HEK293 (cell line): Measurements from ENCODE around the gene PLCD3.
A peak's percentile ranks its signal among the peaks of the same experiment; 100 is the strongest.

Experiments used
- KLF7 ChIP-seq: fragments of 450-650 bp; formaldehyde crosslinking; IDR thresholded peaks from 2 replicates; pipeline ENCODE4 v1.5.1; 2016; ENCODE audit warnings: missing biosample characterization, missing genetic modification characterization, borderline replicate concordance
- KLF9 ChIP-seq: fragments of 450-650 bp; formaldehyde crosslinking; IDR thresholded peaks from 2 replicates; pipeline ENCODE4 v1.5.1; 2016; ENCODE audit warnings: missing biosample characterization, missing genetic modification characterization, low read depth
- PRDM4 ChIP-seq: fragments of 450-650 bp; formaldehyde crosslinking; IDR thresholded peaks from 2 replicates; pipeline ENCODE4 v1.5.1; 2017; ENCODE audit warnings: missing biosample characterization, missing genetic modification characterization
- SCRT2 ChIP-seq: fragments of 450-650 bp; formaldehyde crosslinking; IDR thresholded peaks from 2 replicates; pipeline ENCODE4 v1.5.1; 2016; ENCODE audit warnings: missing biosample characterization, missing genetic modification characterization
- SP3 ChIP-seq: fragments of 450-650 bp; formaldehyde crosslinking; IDR thresholded peaks from 2 replicates; pipeline ENCODE4 v1.5.1; 2016; ENCODE audit warnings: missing biosample characterization, missing genetic modification characterization
- ZBTB1 ChIP-seq: fragments of 450-650 bp; formaldehyde crosslinking; IDR thresholded peaks from 2 replicates; pipeline ENCODE4 v1.5.1; 2016; ENCODE audit warnings: missing biosample characterization, missing genetic modification characterization
- ZFP41 ChIP-seq: fragments of 450-650 bp; formaldehyde crosslinking; IDR thresholded peaks from 2 replicates; pipeline ENCODE4 v1.5.1; 2016; ENCODE audit warnings: missing biosample characterization, missing genetic modification characterization, borderline replicate concordance
- ZNF112 ChIP-seq: fragments of 450-650 bp; formaldehyde crosslinking; IDR thresholded peaks from 2 replicates; pipeline ENCODE4 v1.5.0; 2017; ENCODE audit warnings: missing biosample characterization, missing genetic modification characterization
- ZNF121 ChIP-seq: fragments of 450-650 bp; formaldehyde crosslinking; IDR thresholded peaks from 2 replicates; pipeline ENCODE4 v1.5.1; 2016; ENCODE audit warnings: missing biosample characterization, missing genetic modification characterization
- ZNF157 ChIP-seq: fragments of 450-650 bp; formaldehyde crosslinking; IDR thresholded peaks from 2 replicates; pipeline ENCODE4 v1.5.1; 2016; ENCODE audit warnings: missing biosample characterization, missing genetic modification characterization
- ZNF23 ChIP-seq: fragments of 450-650 bp; formaldehyde crosslinking; IDR thresholded peaks from 2 replicates; pipeline ENCODE4 v1.5.1; 2016; ENCODE audit warnings: missing biosample characterization, missing genetic modification characterization, borderline replicate concordance
- ZNF266 ChIP-seq: fragments of 450-650 bp; formaldehyde crosslinking; IDR thresholded peaks from 2 replicates; pipeline ENCODE4 v1.5.1; 2016; ENCODE audit warnings: missing biosample characterization, missing genetic modification characterization, low read depth
- ZNF302 ChIP-seq: fragments of 450-650 bp; formaldehyde crosslinking; IDR thresholded peaks from 2 replicates; pipeline ENCODE4 v1.5.1; 2016; ENCODE audit warnings: missing biosample characterization, missing genetic modification characterization, low read depth
- ZNF423 ChIP-seq: fragments of 450-650 bp; formaldehyde crosslinking; IDR thresholded peaks from 2 replicates; pipeline ENCODE4 v1.5.1; 2016; ENCODE audit warnings: missing biosample characterization, missing genetic modification characterization
- ZNF426 ChIP-seq: fragments of 450-650 bp; formaldehyde crosslinking; IDR thresholded peaks from 2 replicates; pipeline ENCODE4 v1.5.1; 2017; ENCODE audit warnings: missing biosample characterization, missing genetic modification characterization, mild to moderate bottlenecking, inconsistent platforms, moderate library complexity
- ZNF510 ChIP-seq: fragments of 450-650 bp; formaldehyde crosslinking; IDR thresholded peaks from 2 replicates; pipeline ENCODE4 v1.5.1; 2018; ENCODE audit warnings: mild to moderate bottlenecking, missing genetic modification characterization, missing biosample characterization; ENCODE audit not compliant: insufficient replicate concordance
- ZNF555 ChIP-seq: fragments of 450-650 bp; formaldehyde crosslinking; conservative IDR thresholded peaks from 2 replicates; pipeline ENCODE4 v1.5.1; 2017; ENCODE audit warnings: missing biosample characterization, mild to moderate bottlenecking, missing genetic modification characterization, inconsistent platforms
- ZNF571 ChIP-seq: fragments of 450-650 bp; formaldehyde crosslinking; IDR thresholded peaks from 2 replicates; pipeline ENCODE4 v1.5.0; 2017; ENCODE audit warnings: missing biosample characterization, missing genetic modification characterization
- ZNF670 ChIP-seq: fragments of 450-650 bp; formaldehyde crosslinking; IDR thresholded peaks from 2 replicates; pipeline ENCODE4 v1.5.1; 2016; ENCODE audit warnings: missing biosample characterization, missing genetic modification characterization, low read depth
- ZNF777 ChIP-seq: fragments of 450-650 bp; formaldehyde crosslinking; IDR thresholded peaks from 2 replicates; pipeline ENCODE4 v1.5.1; 2017; ENCODE audit warnings: missing biosample characterization, missing genetic modification characterization, borderline replicate concordance
- ZNF791 ChIP-seq: fragments of 450-650 bp; formaldehyde crosslinking; IDR thresholded peaks from 2 replicates; pipeline ENCODE4 v1.5.1; 2016; ENCODE audit warnings: missing biosample characterization, missing genetic modification characterization
- ZNF792 ChIP-seq: fragments of 450-650 bp; formaldehyde crosslinking; IDR thresholded peaks from 2 replicates; pipeline ENCODE4 v1.5.1; 2016; ENCODE audit warnings: missing biosample characterization, missing genetic modification characterization
- ZNF837 ChIP-seq: fragments of 450-650 bp; formaldehyde crosslinking; IDR thresholded peaks from 2 replicates; pipeline ENCODE4 v1.5.1; 2016; ENCODE audit warnings: missing biosample characterization, missing genetic modification characterization
- ZSCAN30 ChIP-seq: fragments of 450-650 bp; IDR thresholded peaks from 2 replicates; pipeline ENCODE4 v1.5.1; 2018; ENCODE audit warnings: missing biosample characterization, mild to moderate bottlenecking, missing genetic modification characterization, moderate library complexity
- TF ChIP-seq, protein P1 (sequence below): fragments of 450-650 bp; formaldehyde crosslinking; IDR thresholded peaks from 2 replicates; pipeline ENCODE4 v1.5.1; 2016; ENCODE audit warnings: missing biosample characterization, missing genetic modification characterization, borderline replicate concordance
- TF ChIP-seq, protein P2 (sequence below): fragments of 450-650 bp; formaldehyde crosslinking; conservative IDR thresholded peaks from 2 replicates; pipeline ENCODE4 v1.5.1; 2016; ENCODE audit warnings: low read depth, missing biosample characterization, missing genetic modification characterization
- TF ChIP-seq, protein P3 (sequence below): fragments of 450-650 bp; formaldehyde crosslinking; IDR thresholded peaks from 2 replicates; pipeline ENCODE4 v1.5.1; 2016; ENCODE audit warnings: missing biosample characterization, missing genetic modification characterization

The PLCD3 gene

GRCh38 chr17:45131616-45132319 lies 547 bp downstream of the PLCD3 start (continued):
- TF ChIP-seq, protein P1, sequence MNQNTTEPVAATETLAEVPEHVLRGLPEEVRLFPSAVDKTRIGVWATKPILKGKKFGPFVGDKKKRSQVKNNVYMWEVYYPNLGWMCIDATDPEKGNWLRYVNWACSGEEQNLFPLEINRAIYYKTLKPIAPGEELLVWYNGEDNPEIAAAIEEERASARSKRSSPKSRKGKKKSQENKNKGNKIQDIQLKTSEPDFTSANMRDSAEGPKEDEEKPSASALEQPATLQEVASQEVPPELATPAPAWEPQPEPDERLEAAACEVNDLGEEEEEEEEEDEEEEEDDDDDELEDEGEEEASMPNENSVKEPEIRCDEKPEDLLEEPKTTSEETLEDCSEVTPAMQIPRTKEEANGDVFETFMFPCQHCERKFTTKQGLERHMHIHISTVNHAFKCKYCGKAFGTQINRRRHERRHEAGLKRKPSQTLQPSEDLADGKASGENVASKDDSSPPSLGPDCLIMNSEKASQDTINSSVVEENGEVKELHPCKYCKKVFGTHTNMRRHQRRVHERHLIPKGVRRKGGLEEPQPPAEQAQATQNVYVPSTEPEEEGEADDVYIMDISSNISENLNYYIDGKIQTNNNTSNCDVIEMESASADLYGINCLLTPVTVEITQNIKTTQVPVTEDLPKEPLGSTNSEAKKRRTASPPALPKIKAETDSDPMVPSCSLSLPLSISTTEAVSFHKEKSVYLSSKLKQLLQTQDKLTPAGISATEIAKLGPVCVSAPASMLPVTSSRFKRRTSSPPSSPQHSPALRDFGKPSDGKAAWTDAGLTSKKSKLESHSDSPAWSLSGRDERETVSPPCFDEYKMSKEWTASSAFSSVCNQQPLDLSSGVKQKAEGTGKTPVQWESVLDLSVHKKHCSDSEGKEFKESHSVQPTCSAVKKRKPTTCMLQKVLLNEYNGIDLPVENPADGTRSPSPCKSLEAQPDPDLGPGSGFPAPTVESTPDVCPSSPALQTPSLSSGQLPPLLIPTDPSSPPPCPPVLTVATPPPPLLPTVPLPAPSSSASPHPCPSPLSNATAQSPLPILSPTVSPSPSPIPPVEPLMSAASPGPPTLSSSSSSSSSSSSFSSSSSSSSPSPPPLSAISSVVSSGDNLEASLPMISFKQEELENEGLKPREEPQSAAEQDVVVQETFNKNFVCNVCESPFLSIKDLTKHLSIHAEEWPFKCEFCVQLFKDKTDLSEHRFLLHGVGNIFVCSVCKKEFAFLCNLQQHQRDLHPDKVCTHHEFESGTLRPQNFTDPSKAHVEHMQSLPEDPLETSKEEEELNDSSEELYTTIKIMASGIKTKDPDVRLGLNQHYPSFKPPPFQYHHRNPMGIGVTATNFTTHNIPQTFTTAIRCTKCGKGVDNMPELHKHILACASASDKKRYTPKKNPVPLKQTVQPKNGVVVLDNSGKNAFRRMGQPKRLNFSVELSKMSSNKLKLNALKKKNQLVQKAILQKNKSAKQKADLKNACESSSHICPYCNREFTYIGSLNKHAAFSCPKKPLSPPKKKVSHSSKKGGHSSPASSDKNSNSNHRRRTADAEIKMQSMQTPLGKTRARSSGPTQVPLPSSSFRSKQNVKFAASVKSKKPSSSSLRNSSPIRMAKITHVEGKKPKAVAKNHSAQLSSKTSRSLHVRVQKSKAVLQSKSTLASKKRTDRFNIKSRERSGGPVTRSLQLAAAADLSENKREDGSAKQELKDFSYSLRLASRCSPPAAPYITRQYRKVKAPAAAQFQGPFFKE (tag by site-specific recombination), result no peak
- no peak for TF ChIP-seq ZFP41 (tag by site-specific recombination)
- no peak for TF ChIP-seq SP3
- TF ChIP-seq ZBTB1 (tag by site-specific recombination), result no peak
- no peak for TF ChIP-seq ZNF302
- no peak for TF ChIP-seq ZNF23 (tag by site-specific recombination)
- TF ChIP-seq PRDM4, result no peak
- TF ChIP-seq ZNF792, result no peak
- no peak for TF ChIP-seq ZNF791 (tag by site-specific recombination)
- no peak for TF ChIP-seq ZNF555 (tag by site-specific recombination)
- peak; percentile 26; the same call in 1 of the 2 replicates for TF ChIP-seq SCRT2
- no peak for TF ChIP-seq ZNF510 (tag by site-specific recombination)
- TF ChIP-seq ZSCAN30 (tag by site-specific recombination), result peak; percentile 69; the same call in 1 of the 2 replicates
- TF ChIP-seq ZNF837, result no peak
- no peak for TF ChIP-seq ZNF777
- TF ChIP-seq, protein P2, sequence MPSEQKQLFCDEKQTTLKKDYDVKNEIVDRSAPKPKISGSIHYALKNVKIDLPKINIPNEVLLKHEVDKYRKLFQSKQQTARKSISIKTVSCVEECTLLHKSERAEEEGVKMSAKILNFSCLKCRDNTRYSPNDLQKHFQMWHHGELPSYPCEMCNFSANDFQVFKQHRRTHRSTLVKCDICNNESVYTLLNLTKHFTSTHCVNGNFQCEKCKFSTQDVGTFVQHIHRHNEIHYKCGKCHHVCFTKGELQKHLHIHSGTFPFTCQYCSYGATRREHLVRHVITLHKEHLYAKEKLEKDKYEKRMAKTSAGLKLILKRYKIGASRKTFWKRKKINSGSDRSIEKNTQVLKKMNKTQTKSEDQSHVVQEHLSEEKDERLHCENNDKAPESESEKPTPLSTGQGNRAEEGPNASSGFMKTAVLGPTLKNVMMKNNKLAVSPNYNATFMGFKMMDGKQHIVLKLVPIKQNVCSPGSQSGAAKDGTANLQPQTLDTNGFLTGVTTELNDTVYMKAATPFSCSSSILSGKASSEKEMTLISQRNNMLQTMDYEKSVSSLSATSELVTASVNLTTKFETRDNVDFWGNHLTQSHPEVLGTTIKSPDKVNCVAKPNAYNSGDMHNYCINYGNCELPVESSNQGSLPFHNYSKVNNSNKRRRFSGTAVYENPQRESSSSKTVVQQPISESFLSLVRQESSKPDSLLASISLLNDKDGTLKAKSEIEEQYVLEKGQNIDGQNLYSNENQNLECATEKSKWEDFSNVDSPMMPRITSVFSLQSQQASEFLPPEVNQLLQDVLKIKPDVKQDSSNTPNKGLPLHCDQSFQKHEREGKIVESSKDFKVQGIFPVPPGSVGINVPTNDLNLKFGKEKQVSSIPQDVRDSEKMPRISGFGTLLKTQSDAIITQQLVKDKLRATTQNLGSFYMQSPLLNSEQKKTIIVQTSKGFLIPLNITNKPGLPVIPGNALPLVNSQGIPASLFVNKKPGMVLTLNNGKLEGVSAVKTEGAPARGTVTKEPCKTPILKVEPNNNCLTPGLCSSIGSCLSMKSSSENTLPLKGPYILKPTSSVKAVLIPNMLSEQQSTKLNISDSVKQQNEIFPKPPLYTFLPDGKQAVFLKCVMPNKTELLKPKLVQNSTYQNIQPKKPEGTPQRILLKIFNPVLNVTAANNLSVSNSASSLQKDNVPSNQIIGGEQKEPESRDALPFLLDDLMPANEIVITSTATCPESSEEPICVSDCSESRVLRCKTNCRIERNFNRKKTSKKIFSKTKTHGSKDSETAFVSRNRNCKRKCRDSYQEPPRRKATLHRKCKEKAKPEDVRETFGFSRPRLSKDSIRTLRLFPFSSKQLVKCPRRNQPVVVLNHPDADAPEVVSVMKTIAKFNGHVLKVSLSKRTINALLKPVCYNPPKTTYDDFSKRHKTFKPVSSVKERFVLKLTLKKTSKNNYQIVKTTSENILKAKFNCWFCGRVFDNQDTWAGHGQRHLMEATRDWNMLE (tag by site-specific recombination), result no peak
- TF ChIP-seq KLF7, result no peak
- TF ChIP-seq ZNF121 (tag by site-specific recombination), result peak; percentile 51; the same call in 1 of the 2 replicates
- no peak for TF ChIP-seq ZNF426 (tag by site-specific recombination)
- no peak for TF ChIP-seq ZNF112 (tag by site-specific recombination)
- TF ChIP-seq, protein P3, sequence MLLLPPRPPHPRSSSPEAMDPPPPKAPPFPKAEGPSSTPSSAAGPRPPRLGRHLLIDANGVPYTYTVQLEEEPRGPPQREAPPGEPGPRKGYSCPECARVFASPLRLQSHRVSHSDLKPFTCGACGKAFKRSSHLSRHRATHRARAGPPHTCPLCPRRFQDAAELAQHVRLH (tag by site-specific recombination), result peak; percentile 82
- TF ChIP-seq ZNF423, result 0 out of 2 replicates have a peak, but pooled peaks have one; percentile 54
- TF ChIP-seq ZNF266 (tag by site-specific recombination), result no peak
- peak; percentile 61; the same call in 1 of the 2 replicates for TF ChIP-seq KLF9 (tag by site-specific recombination)
- TF ChIP-seq ZNF157 (tag by site-specific recombination), result 0 out of 2 replicates have a peak, but pooled peaks have one; percentile 14
- TF ChIP-seq ZNF571 (tag by site-specific recombination), result no peak
- no peak for TF ChIP-seq ZNF670 (tag by site-specific recombination)
